Measurements from ENCODE around the gene VSTM2L. TPM values are rescaled to one million over a fixed set of nuclear protein-coding genes. Genes with fewer than 3 reads are reported as not detected.

Gene VSTM2L
- total and polyA plus RNA-seq, 7 donors = 0.05 to 2.8 (median 0.84) TPM

GRCh38 chr20:37994512-37994911 is 91.6 kb downstream of the VSTM2L start:
- ATAC-seq = peak; percentile 63 to 78 (median 68)
- Histone ChIP-seq H3K4me1 (peaks cover 62% of the 10 kb centered on the region), H3K4me3 (no peak overlapping the region), H3K36me3 (ENCODE audit: insufficient read depth in 1 of 2, low read depth in 1 of 2) (peaks cover 14 to 55% of the 10 kb centered on the region in 2 donors), H3K27me3 (ENCODE audit: insufficient read depth in 3 of 3, low read length in 2 of 3) (no peaks in the 10 kb centered on the region), H3K27ac (peak overlapping the region; percentile 91), H3K9me3 (no peaks in the 10 kb centered on the region)
- peak; percentile 32 to 70 for DNase-seq
- intact Hi-C loops (cut with DNase I) = loop anchor here (5.0 to 10.0 kb wide), 4 partner anchors 92 to 430 kb away; partner anchors contain the start of gene VSTM2L (in 1 of the 2)
- 37 to 54% (median 44%) methylated on average over 4 of the region's 4 CpGs for WGBS, 3 donors
- no peak for TF ChIP-seq CTCF (IDR thresholded peaks at IDR 0.05)

Other genes with a start within 250 kb of the VSTM2L start
- 10 to 100 TPM; 26.7 to 44.0 (median 33.5) TPM for gene CTNNBL1, start 209.1 kb upstream of the VSTM2L start, total RNA-seq
- 10 to 100 TPM; 36.6 to 42.6 (median 39.7) TPM for gene CTNNBL1, start 209.1 kb upstream of the VSTM2L start, polyA plus RNA-seq
- gene TTI1, start 130.3 kb downstream of the VSTM2L start, total RNA-seq = 10 to 100 TPM; 11.9 to 24.0 (median 14.8) TPM
- gene TTI1, start 130.3 kb downstream of the VSTM2L start, polyA plus RNA-seq = 10 to 100 TPM; 11.4 to 29.7 (median 19.5) TPM
- gene RPRD1B, start 130.6 kb downstream of the VSTM2L start, total RNA-seq = 10 to 100 TPM; 32.7 to 55.7 (median 44.4) TPM
- gene RPRD1B, start 130.6 kb downstream of the VSTM2L start, polyA plus RNA-seq = 10 to 100 TPM; 14.0 to 29.9 (median 29.4) TPM